ENCODE results near the gene SEC23B.

DNA sequence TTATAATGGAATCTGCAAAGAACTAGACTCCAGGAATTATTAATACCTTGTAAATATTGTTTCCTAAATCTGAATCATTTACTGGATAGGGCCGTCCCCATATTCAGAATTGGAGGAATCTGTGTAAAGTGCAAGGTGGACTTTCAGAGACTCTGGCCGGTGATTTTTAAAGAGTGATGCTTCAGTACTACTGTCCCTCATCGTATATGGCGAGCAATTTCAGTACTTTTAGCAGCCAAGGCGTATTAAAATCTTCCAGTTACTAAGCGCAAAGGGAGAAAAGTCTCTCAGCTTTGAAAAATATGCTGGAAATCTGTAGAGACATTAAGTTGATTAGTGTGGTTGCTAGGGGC lies 60.0 kb downstream of the SEC23B start:
- TF ChIP-seq, protein P1, sequence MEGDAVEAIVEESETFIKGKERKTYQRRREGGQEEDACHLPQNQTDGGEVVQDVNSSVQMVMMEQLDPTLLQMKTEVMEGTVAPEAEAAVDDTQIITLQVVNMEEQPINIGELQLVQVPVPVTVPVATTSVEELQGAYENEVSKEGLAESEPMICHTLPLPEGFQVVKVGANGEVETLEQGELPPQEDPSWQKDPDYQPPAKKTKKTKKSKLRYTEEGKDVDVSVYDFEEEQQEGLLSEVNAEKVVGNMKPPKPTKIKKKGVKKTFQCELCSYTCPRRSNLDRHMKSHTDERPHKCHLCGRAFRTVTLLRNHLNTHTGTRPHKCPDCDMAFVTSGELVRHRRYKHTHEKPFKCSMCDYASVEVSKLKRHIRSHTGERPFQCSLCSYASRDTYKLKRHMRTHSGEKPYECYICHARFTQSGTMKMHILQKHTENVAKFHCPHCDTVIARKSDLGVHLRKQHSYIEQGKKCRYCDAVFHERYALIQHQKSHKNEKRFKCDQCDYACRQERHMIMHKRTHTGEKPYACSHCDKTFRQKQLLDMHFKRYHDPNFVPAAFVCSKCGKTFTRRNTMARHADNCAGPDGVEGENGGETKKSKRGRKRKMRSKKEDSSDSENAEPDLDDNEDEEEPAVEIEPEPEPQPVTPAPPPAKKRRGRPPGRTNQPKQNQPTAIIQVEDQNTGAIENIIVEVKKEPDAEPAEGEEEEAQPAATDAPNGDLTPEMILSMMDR (IDR thresholded peaks at IDR 0.05): no peak
- TF ChIP-seq POLR2A (IDR thresholded peaks at IDR 0.05): no peak
- no peak for TF ChIP-seq POLR2AphosphoS5 (IDR thresholded peaks at IDR 0.05)

Measured in upper lobe of left lung (tissue), 4 donors.